ENCODE measurements around the gene BMI1. TPM values are rescaled to one million over a fixed set of nuclear protein-coding genes. Genes with fewer than 3 reads are reported as not detected.

Gene BMI1
- total and polyA plus RNA-seq, 2 of the 4 experiments (the other 2 are of a cell fraction) = 19.7 to 25.8 TPM

- H3K18ac ChIP-seq (ENCODE audit: low read depth, low read length) = no peak overlapping the region
- H3K9me1 ChIP-seq (ENCODE audit: insufficient read depth, low read length) = no peaks in the 10 kb centered on the region
- H3K36me3 ChIP-seq (ENCODE audit: control insufficient read depth, insufficient read depth, low read length) = no peaks in the 10 kb centered on the region
- dilution Hi-C loops (cut with HindIII; ENCODE audit: low sequenced_read_pairs, unreplicated experiment) (no loop called here), in situ Hi-C loops (cut with MboI; ENCODE audit: low sequenced_read_pairs) (no loop called here), intact Hi-C loops (cut with micrococcal nuclease) (loop anchor here (2.0 to 5.0 kb wide), 3 partner anchors 95 to 645 kb away; partner anchors contain the start of gene PIP4K2A)
- no peak overlapping the region for H3K14ac ChIP-seq (replicated peaks; ENCODE audit: low read depth, low read length)
- no peaks in the 10 kb centered on the region for H4K20me1 ChIP-seq (ENCODE audit: insufficient read depth, low read length)
- CTCF ChIA-PET = no interaction called here
- no peak overlapping the region for H4K5ac ChIP-seq (ENCODE audit: low read depth, low read length)
- no peaks in the 10 kb centered on the region for H3K4me1 ChIP-seq (ENCODE audit: control insufficient read depth, insufficient read depth, low read length)
- H4K91ac ChIP-seq (ENCODE audit: insufficient read depth, low read depth, low read length) = no peak overlapping the region
- TF ChIP-seq CHD1 (IDR thresholded peaks at IDR 0.05; ENCODE audit: low read depth, low read length) (no peak), ELK1 (IDR thresholded peaks at IDR 0.05; ENCODE audit: borderline replicate concordance, low read depth, low read length) (no peak), SMC3 (IDR thresholded peaks at IDR 0.05; ENCODE audit: low read depth, low read length) (no peak), BHLHE40 (IDR thresholded peaks at IDR 0.05; ENCODE audit: low read depth, low read length) (no peak), NFE2L2 (IDR thresholded peaks at IDR 0.05; ENCODE audit: low read depth, low read length) (no peak), FOS (IDR thresholded peaks at IDR 0.05; ENCODE audit: low read depth, low read length) (no peak), POLR2A (IDR thresholded peaks at IDR 0.05; ENCODE audit: low read depth, low read length) (no peak), MAZ (IDR thresholded peaks at IDR 0.05; ENCODE audit: borderline replicate concordance, low read depth, low read length) (no peak), RCOR1 (IDR thresholded peaks at IDR 0.05; ENCODE audit: insufficient replicate concordance, low read length) (no peak), MXI1 (IDR thresholded peaks at IDR 0.05; ENCODE audit: borderline replicate concordance, low read depth, low read length) (no peak), RAD21 (IDR thresholded peaks at IDR 0.05; ENCODE audit: low read length) (no peak), CTCF (conservative IDR thresholded peaks at IDR 0.05; ENCODE audit: low read depth, low read length) (no peak), RFX5 (IDR thresholded peaks at IDR 0.05; ENCODE audit: low read depth, low read length) (no peak)
- no TSS peak for BruUV-seq (replicated peaks)
- no peak overlapping the region for H2AK5ac ChIP-seq (ENCODE audit: low read depth, low read length)
- no peak overlapping the region for H2AK9ac ChIP-seq (replicated peaks; ENCODE audit: low read depth, low read length, poor library complexity)
- no peak overlapping the region for H2BK20ac ChIP-seq (ENCODE audit: low read depth, low read length)
- no peak for ATAC-seq (ENCODE audit: low read depth)
- DNase-seq = no peak
- H3K4me3 ChIP-seq (ENCODE audit: insufficient read depth, low read depth, low read length) = no peak overlapping the region
- WGBS, 2 experiments (ENCODE audit: extremely low coverage in 2 of 2, insufficient read length in 1 of 2) = no CpG with 5 or more reads among the region's 3 CpGs
- H3K27me3 ChIP-seq (ENCODE audit: control insufficient read depth, insufficient read depth, low read length) = peaks cover 63% of the 10 kb centered on the region
- no peak overlapping the region for H2BK15ac ChIP-seq (ENCODE audit: low read depth, low read length)
- H2AFZ ChIP-seq (replicated peaks; ENCODE audit: low read length, poor library complexity) = no peak overlapping the region
- H3K27ac ChIP-seq (ENCODE audit: insufficient read depth, low read length) = no peak overlapping the region
- H3K9me3 ChIP-seq (ENCODE audit: control insufficient read depth, insufficient read depth, low read length) = peaks cover 17% of the 10 kb centered on the region
- H3K79me1 ChIP-seq (ENCODE audit: low read depth in 1 of 2, low read length in 2 of 2) = no peaks in the 10 kb centered on the region
- no peak overlapping the region for H2BK5ac ChIP-seq (ENCODE audit: low read depth, low read length, poor library complexity, severe bottlenecking)
- H4K8ac ChIP-seq (ENCODE audit: low read depth in 2 of 2, low read length in 2 of 2) = no peak overlapping the region
- no peak overlapping the region for H3K9ac ChIP-seq (ENCODE audit: low read depth, low read length)
- no peak overlapping the region for H3K56ac ChIP-seq (ENCODE audit: extremely low read depth, insufficient read depth, low read length)
- POLR2A ChIA-PET (ENCODE audit: unreplicated experiment) = no interaction called here
- no peak overlapping the region for H3K4ac ChIP-seq (ENCODE audit: low read depth, low read length)
- no peak overlapping the region for H3K23ac ChIP-seq (ENCODE audit: low read depth, low read length)
- no peak overlapping the region for H2BK120ac ChIP-seq (ENCODE audit: low read depth, low read length)
- no peak overlapping the region for H3K4me2 ChIP-seq (ENCODE audit: low read depth, low read length)
These were observed 21.0 kb downstream of the BMI1 start for GRCh38 chr10:22341926-22342196.
